ENCODE data around the gene ALAS1. TPM values are rescaled to one million over a fixed set of nuclear protein-coding genes. Genes with fewer than 3 reads are reported as not detected.
A peak's percentile ranks its signal among the peaks of the same experiment; 100 is the strongest.

The ALAS1 gene
- total and polyA plus RNA-seq, 2 of the 13 experiments (the other 11 are each of a cell fraction or from before 2014, with no cell fraction given): 36.0 to 43.2 TPM

- 0 out of 2 replicates have a peak, but pooled peaks have one; percentile 17 for TF ChIP-seq KDM3A (CRISPR knock-in tag; IDR thresholded peaks at IDR 0.05; ENCODE audit: low read depth)
- TF ChIP-seq, protein P1, sequence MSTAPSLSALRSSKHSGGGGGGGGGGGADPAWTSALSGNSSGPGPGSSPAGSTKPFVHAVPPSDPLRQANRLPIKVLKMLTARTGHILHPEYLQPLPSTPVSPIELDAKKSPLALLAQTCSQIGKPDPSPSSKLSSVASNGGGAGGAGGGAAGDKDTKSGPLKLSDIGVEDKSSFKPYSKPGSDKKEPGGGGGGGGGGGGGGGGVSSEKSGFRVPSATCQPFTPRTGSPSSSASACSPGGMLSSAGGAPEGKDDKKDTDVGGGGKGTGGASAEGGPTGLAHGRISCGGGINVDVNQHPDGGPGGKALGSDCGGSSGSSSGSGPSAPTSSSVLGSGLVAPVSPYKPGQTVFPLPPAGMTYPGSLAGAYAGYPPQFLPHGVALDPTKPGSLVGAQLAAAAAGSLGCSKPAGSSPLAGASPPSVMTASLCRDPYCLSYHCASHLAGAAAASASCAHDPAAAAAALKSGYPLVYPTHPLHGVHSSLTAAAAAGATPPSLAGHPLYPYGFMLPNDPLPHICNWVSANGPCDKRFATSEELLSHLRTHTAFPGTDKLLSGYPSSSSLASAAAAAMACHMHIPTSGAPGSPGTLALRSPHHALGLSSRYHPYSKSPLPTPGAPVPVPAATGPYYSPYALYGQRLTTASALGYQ (CRISPR knock-in tag; IDR thresholded peaks at IDR 0.05): 0 out of 2 replicates have a peak, but pooled peaks have one; percentile 0
- no peak for TF ChIP-seq HMG20B (CRISPR knock-in tag; conservative IDR thresholded peaks at IDR 0.05)
- TF ChIP-seq KDM4B (CRISPR knock-in tag; IDR thresholded peaks at IDR 0.05): peak; percentile 14
- TF ChIP-seq HOMEZ (CRISPR knock-in tag; IDR thresholded peaks at IDR 0.05; ENCODE audit: low read depth): no peak
- 0 out of 2 replicates have a peak, but pooled peaks have one; percentile 31 for TF ChIP-seq ZNF782 (CRISPR knock-in tag; IDR thresholded peaks at IDR 0.05; ENCODE audit: borderline replicate concordance)
- TF ChIP-seq ZNF543 (CRISPR knock-in tag; IDR thresholded peaks at IDR 0.05): 0 out of 2 replicates have a peak, but pooled peaks have one; percentile 48
- TF ChIP-seq HNRNPL (IDR thresholded peaks at IDR 0.05; ENCODE audit: low read depth, low read length): 0 out of 2 replicates have a peak, but pooled peaks have one; percentile 41
- peak; percentile 65 for TF ChIP-seq AGO2 (optimal IDR thresholded peaks at IDR 0.05; ENCODE audit: low read depth, low read length)
- peak; percentile 23; the same call in 1 of the 2 replicates for TF ChIP-seq GABPB1 (CRISPR knock-in tag; IDR thresholded peaks at IDR 0.05)
- TF ChIP-seq TCF12 (IDR thresholded peaks at IDR 0.05): no peak
- 0 out of 2 replicates have a peak, but pooled peaks have one; percentile 47 for TF ChIP-seq TCF12 (CRISPR knock-in tag; IDR thresholded peaks at IDR 0.05)
- peak; percentile 38; the same call in 1 of the 2 replicates for TF ChIP-seq RBFOX2 (IDR thresholded peaks at IDR 0.05; ENCODE audit: low read depth, low read length)
- 0 out of 2 replicates have a peak, but pooled peaks have one; percentile 6 for TF ChIP-seq SNAPC2 (CRISPR knock-in tag; IDR thresholded peaks at IDR 0.05)
- peak; percentile 8; the same call in 1 of the 2 replicates for TF ChIP-seq SP2 (CRISPR knock-in tag; IDR thresholded peaks at IDR 0.05)
Observed at GRCh38 chr3:52237657-52238172, 39.8 kb downstream of the ALAS1 start (continued).

All from HepG2 (cell line).